Activated CD8-positive, alpha-beta memory T cell treated with anti-CD3 and anti-CD28 coated beads, Interleukin-2, amount 50 U/mL, for 24 hours (primary cell): ENCODE data around the gene SAMMSON.

Experiments
- DNase-seq: peaks from one replicate; pipeline ENCODE4 v3.0.0-alpha.2; 2020; ENCODE audit errors: extremely low read depth

The SAMMSON gene

GRCh38 chr3:69999140-70000027 is at the start of gene SAMMSON:
Gene SAMMSON, plus strand, starts transcription at chr3:69999733.
- no peak for DNase-seq

DNA sequence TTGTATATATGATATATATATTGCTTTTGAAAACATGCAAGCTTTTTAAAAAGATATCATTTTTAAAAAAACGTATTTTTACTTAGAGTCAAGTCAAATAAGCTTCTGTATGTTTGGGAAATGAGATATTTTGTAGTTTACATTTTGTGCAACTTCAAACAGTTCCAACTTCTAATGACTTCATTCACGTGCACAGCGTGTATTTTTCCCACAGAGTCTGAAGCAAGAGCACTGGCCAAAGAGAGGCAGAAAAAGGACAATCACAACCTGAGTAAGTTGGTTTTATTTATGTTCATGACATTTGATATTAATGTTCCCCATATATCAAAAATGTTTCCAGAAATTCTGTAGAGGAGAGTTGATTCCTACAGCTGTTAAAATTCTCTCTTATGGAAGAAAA is 47.9 kb upstream of the SAMMSON start:
- no peak for DNase-seq

DNA sequence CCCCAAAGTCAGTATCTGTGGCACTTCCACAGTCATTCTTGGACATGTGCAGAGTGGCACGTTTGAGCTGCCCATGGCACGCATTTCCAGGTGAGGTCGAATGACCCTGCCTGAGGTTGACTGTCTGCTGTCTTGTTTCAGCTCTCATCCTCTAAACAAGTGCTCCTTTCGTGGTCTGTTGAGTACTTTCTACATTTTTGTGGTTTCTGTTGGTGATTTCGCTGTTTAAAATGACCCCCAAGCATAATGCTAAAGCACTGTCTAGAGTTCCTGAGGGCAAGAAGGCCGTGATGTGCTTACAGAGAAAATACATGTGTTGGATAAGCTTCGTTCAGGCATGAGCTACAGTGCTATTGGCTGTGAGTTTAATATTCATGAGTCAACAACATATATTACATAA is 40.0 kb upstream of the SAMMSON start:
- DNase-seq = no peak

GRCh38 chr3:69961706-69962439 is 37.7 kb upstream of the SAMMSON start:
- DNase-seq = no peak

DNA sequence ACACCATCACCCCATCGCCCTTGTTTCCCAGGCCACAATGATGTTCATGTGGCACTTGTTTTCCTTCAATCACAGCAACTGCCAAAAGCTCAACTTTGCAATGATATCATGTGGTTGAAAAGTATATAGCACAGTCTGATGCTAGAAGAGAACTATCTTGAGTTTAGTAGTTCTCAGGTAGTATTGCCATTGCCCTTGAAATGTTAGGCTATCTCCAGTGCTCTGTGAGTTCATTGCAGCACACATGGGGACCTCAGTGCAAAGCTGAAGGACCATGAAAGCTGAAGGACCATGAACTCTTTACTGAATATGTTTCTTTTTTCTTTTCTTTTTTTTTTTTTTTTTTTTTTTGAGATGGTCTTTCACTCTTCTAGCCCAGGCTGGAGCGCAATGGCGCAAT is 35.9 kb upstream of the SAMMSON start:
- no peak for DNase-seq

- no peak for DNase-seq
Measured at GRCh38 chr3:69967156-69967555, 32.4 kb upstream of the SAMMSON start.

DNA sequence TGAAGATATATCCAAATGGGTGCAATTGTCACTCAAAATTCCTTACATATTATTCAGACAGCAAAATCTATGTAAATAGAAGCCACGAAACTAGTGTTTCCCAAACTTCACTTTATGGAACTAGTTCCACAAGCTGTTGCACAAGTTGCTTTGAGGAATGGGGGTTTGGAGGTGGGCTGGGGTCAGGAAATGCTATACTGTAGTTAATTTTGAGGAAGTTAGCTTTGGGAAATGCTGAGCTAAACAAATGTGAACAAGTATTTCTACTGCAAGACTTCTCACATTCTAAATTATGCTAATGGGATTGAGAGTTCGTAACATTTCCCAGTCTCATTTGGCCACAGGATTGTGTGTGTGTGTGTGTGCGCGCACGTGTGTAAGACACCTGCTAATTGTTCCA is 28.7 kb upstream of the SAMMSON start:
- DNase-seq = no peak

- DNase-seq = no peak
Measured at GRCh38 chr3:69972672-69973071, 26.9 kb upstream of the SAMMSON start.

- DNase-seq = no peak
Measured at GRCh38 chr3:69976021-69976420, 23.5 kb upstream of the SAMMSON start.

DNA sequence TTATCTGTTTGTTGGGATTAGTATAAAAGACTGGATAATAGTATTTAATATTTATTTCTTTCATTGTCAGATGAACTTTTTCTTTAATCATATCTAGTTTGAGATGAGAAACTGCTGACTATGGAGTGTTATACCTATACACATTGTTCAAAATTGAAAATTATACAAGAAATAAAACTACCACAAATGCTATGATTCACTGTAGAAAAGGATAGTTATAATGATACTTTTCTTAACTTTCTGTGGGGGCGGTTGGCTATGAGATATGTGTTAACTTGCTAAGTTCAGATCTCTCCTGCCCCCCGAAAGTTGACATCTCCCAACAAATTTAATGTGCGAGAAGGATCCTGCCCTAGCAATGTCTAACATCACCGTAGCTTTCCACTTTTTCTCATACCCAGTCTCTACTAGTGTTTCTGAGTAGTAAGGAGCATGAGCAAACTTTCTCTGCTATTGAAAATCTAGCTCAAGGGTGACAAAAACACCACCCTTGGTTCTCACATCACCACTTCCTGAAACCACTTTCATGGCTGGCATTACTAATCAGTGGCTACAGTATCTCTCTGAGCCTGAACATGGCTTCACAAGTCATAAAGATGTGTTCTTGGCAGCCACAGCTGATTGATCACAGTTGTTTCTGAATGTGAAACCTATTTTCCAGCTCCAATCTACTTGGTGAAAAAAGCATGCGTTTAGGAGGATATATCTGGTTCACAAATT is 15.8 kb upstream of the SAMMSON start:
- no peak for DNase-seq

GRCh38 chr3:69985266-69985665 is 14.3 kb upstream of the SAMMSON start:
- DNase-seq = no peak

DNA sequence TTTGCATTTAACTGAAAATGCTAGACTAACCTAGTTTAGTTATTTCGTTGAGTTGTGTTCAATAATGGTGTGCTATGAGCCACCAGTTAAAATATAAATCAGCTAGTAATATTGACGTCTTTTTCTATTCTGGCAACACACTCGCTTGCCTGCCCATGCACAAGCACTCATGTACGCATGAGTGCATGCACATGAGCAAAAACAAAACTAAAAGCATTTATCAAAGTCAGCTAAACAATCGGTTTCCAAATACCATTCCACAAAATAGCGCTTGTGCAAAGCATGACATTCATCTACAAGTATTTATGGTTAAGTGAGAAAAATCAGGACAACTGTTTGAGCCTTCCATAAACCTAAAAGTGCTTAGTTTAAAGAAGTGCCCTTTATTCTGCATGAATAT is 13.1 kb upstream of the SAMMSON start:
- no peak for DNase-seq

- no peak for DNase-seq
Measured at GRCh38 chr3:69987833-69988232, 11.7 kb upstream of the SAMMSON start.

- no peak for DNase-seq
Measured at GRCh38 chr3:69993757-69994156, 5.8 kb upstream of the SAMMSON start.

- no peak for DNase-seq
Measured at GRCh38 chr3:69994919-69995318, 4.6 kb upstream of the SAMMSON start.

DNA sequence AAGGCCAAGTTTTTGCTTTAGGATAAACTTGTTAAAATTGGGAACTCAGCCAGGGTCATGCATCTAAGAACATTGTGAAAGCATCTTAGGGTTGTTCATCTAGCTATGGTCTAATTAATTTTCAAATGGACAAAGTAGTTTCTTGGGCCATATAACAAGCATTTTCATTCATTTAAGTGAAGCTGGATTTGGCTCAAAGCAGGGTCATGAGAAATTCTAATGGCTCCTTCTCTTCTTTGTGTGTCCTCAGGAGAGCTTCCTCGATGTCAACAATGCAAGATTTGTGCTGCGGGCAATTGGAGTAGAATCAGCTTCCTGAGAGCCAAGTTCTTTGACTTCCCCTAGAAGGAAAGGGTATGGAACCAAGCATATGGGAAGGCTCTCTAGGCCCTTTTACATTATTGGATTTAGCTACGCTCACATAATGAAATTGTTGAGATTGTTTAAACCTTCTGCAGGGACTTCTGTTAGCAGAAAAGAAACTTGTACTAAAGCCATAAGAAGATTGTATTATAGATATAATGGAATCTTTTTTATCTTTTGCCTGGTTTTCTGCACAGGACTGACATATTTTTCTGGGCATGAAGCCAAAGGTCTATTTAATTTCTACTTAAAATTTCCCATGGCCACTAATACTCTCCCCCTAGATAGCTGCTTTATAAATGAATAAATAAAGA is 1.8 kb upstream of the SAMMSON start:
- DNase-seq = no peak

GRCh38 chr3:69998759-69999139 is 784 bp upstream of the SAMMSON start:
- no peak for DNase-seq

DNA sequence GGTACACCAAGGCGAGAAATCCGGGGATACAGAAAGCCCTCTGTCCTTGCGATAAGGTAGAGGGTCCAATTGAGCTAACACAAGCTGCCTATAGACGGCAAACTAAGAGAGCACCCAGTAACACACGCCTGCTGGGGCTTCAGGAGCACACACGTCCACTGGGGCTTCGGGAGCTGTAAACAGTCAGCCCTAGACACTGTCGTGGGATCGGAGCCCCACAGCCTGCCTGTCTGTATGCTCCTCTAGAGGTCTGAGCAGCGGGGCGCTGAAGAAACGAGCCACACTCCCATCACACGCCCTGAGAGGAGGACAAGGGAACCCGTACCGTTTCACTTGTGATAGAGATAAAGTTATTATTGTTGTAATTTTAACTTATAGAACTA is 486 bp downstream of the SAMMSON start:
- no peak for DNase-seq

GRCh38 chr3:70000563-70001081 is 1.1 kb downstream of the SAMMSON start:
- DNase-seq = no peak

DNA sequence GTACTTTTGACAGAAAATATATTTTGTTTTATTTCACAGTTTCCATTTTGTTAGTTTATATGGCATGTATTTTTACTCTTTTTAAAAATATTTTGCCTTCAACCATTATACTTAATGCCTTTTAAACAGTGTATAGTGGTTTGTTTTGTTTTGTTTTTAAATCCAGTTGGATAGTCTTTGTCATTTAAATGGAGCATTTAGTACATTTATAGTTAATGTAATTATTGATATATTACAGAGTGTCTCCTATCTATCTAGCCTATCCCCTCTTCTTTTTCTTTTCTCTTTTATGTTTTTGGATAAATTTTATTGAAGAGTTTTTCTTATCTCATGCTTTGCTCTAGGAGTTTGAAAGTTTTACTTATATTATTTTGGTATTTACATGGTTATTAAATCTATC is 3.6 kb downstream of the SAMMSON start:
- DNase-seq = no peak

DNA sequence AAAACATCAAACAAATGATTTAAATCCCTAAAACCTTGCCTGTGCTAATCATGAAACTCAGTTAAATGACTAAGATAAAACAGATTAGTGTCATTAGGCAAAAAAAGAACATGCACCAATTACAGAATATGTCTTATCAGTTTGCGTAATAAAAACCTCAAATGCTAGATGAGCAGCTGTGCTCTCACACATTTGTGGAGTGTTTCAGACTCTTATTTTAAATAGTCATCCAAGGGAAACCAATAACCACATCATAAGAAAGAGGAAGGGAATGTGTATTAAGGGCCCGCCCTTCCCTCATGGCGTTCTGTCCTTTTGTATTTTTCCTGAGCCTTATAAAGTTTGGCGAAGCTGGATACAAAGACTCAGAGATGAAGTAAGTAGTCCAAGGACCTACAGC is 6.6 kb downstream of the SAMMSON start:
- no peak for DNase-seq

DNA sequence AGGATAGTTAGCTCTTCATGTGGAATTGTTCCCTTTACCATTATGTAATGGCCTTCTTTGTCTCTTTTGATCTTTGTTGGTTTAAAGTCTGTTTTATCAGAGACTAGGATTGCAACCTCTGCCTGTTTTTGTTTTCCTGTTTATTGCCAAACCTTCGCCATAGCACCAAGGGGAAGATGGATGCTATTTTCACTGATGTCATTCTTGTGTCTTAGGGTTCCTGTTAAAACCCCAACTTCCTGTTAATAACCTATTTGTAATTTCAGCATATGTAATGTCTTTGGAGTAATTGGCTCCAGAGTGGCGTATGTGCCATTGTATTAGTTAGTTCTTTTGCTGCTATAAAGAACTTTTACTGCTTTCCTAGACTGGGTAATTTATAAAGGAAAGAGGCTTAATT is 10.8 kb downstream of the SAMMSON start:
- DNase-seq = no peak
